HG03469 (cell line): ENCODE results near the gene IRGQ.
"Not testable (repeated sequence)": the region's sequence is repeated elsewhere in the genome, so short reads cannot be mapped to it uniquely, and the experiment has no call there.

Experiments used
- ATAC-seq: cut with Tn5 transposase; IDR thresholded peaks from one replicate; pipeline ENCODE4 v1.9.1; 2021; ENCODE audit warnings: mild to moderate bottlenecking, moderate library complexity, moderate number of reproducible peaks; ENCODE audit not compliant: unreplicated experiment

IRGQ gene

DNA sequence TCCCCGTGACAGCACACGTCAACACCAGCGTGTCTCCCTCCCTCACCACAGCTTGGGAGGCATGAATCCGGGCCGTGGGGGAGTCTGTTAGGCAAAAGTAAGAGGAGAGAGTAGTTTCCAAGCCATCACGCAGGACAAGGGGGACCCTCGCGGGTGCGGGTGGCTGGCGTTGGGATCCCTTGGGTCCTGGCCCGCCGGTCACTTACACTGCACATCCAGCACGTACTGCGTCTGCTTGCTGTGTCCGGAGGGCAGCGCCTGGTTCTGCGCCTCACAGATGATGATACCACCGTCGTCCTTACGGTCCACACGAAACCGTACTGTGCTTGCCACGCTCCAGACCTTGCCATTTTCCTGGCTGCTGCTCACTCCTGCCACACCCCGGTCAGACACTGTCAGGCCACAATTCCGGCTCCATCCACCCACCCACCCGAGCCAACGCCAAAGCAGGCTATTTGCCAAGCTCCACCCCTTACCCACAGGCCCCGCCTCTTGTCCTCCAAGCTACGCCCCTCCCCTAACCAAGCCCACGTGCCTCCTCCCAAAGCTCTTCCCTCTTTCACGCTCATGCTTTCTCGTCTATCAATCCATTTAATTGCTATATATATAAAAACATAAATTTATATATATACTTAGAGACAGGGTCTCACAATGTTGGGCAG lies 30.1 kb upstream of the IRGQ start:
- ATAC-seq: no peak

- ATAC-seq: no peak
Measured at GRCh38 chr19:43624933-43625332, 29.0 kb upstream of the IRGQ start.

- ATAC-seq: no peak
Measured at GRCh38 chr19:43623889-43624670, 28.1 kb upstream of the IRGQ start.

DNA sequence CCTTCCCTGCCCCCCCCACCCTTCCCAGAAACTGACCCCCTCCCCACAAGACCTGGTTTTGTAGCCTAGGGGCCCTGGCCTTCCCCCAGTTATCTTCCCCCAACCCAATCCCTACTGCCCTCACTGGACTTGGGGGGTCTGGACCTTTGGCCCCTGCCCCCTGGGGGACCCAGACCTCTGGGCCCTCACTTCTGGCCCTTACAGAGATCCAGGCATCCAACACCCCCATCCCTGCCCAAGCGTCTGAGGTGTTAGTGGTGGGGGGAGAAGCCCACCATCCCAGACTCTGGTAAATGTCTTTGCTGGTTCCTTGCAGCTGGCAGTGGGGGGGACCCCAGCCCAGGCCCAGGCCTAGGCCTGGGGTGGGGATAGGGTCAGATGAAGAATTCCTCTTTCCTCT lies 27.0 kb upstream of the IRGQ start:
- ATAC-seq: no peak

GRCh38 chr19:43622070-43622469 lies 26.1 kb upstream of the IRGQ start:
- no peak for ATAC-seq

DNA sequence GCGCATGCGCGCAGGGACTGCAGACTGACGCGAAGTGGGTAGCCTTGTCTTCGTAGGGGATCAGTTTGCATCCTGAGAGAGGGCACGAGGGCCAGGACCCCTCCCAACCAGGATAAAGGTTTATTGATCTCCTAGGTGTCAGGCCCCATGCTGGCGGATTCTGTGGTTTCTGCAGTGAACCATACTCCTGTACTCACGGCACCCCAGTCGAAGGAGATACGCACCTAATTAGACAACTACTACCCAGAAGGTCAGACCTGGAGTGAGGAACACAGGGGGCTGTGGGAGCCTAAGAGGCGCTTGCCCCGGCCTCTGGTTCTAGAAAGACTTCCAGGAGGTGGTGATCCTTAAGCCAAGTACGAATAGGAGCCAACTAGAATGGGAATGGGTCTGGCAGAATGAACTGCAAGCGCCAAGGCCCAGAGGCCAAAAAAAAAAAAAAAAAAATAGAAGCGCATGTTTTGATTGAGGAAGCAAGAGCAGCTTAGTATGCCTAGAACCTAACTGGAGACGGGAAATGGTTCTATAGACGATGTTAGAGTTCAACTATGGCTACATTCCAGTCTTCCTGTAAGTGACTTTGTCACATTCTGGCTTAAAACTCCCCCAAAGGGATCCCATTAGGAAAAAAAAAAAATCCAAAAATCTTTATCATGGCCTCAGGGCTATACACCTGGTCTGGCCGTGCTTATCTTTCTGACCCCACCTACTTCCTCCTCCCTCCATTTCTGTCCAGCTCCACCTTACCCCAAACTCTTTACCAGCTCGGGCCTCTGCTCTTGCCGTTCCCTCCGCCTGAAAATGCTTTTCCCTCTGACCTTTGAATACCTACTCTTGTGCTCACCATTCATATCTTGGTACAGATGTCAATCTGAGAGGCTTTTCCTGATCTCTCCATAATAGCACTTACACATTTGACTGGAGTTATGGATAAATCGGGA lies 24.4 kb upstream of the IRGQ start:
- ATAC-seq: no peak

DNA sequence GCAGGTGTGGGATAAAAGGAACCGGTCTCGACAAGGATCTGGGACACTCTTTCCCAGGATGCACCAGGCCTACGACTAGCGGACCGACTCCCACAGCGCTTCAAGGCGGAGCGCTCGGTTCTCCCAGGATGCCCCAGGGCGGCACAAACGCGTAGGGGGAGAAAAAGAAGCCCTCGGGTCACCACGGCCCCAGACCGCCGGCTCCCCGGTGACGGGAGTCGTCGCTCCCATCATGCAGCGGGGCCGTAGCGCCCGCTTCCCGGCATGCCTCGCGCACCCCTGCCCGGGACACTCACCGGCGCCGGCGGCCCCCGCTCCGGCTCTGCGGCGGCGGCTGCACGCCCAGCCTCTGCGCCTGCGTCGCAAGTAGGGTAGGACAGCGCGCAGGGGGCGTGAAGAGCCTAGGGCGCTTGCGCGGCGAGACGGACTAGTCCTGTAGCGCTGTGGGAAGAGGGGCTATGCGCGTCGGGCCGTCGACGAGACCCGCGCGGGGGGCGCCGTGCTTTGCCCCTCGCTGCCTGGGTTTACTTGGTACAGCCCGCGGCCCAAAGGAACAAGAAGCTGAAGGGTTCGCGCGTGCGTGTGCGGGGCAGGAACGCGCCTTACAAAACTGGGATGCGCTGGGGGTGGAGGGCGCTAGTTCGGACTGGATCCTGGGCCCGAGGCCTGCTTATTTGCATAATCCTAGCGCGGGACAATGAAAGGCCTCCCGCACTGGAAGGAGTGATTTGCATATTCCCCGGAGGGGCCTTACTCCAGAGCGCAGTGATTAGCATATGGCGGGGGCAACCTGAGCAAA lies 23.5 kb upstream of the IRGQ start, which contains the start of gene ZNF428:
Gene ZNF428 (minus strand): TSS at position 368 of the 799 bp plus-strand sequence. CDS start 5,325 bp downstream, outside the sequence.
- ATAC-seq: peak; percentile 68

GRCh38 chr19:43618921-43619261 lies 23.0 kb upstream of the IRGQ start:
- ATAC-seq: no peak

DNA sequence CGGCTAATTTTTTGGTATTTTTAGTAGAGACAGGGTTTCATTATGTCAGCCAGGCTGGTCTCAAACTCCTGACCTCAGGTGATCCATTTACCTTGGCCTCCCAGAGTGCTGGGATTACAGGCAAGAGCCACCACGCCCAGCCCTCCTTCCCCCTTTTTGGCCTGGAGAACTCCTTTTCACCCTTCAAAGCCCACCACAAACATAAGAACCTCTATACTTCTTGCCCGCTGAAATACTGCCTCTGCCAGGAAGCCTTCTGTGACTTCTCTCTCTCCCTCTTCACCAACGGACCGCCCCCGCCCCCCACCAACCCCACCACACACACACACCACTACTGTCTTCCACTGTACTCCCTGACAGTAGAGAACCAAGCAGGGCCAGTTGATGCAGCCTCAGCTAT lies 21.0 kb upstream of the IRGQ start:
- no peak for ATAC-seq

DNA sequence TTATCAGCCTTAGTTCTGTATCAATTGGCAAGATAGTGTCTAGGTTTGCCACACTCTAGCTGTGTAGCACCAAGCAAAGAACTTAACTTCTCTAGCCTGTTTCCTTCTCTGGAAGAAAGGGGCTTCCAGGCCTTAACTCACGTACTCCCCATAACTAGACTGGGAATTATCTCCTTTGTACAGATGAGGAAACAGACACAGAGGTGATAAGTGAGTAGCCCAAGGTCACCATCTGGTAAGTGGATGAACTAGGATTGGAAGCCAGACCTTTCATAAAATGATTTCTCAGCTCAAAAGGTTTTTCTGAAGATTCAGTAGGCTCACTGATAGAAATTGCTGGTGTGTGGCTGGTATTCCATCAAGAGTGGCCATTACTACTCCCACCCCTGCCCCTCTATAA lies 20.4 kb upstream of the IRGQ start:
- ATAC-seq: no peak

GRCh38 chr19:43612374-43612773 lies 16.4 kb upstream of the IRGQ start:
- ATAC-seq: no peak

DNA sequence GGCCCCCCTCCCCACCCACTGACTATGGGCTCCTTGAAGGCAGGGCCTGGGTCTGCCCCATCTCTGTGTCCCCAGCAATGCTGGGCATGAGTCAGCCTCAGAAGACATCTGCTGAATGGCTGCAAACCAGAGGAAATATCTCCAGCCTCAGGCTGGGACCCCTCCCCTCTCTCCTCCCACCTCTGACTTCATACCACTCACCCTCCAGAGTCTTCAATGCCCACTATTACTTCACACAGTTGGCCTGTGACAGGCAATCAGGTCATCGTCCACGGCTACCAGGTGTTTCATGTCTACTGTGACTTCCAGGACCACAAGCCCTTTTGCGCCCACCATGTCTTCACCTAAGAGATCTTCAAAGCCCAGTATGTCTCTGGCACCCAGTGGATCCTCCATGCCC lies 15.9 kb upstream of the IRGQ start, which contains the start of gene SRRM5:
Gene SRRM5 (plus strand): TSS at position 301 of the 400 bp plus-strand sequence. CDS start 34 bp downstream, at position 335.
- ATAC-seq: no peak

DNA sequence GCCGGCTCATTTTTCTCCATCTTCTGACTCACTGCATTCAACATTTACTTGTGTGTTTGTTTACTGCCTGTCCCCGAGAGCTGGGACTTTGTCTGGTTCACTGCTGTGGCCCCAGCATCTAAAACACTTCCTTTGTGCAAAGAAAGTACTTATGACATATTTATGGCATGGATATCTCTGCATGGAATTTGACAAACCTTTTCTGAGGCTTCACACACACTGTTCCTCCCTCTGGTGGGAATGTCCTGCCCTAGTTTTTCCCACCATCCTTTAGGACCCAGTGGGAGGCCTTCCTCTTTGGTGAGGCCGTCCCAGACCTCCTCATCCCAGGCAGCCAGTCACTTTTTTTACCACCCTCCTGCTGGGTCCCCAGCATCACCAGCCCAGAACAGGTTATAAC lies 14.6 kb upstream of the IRGQ start:
- no peak for ATAC-seq

- ATAC-seq: no peak
Measured at GRCh38 chr19:43609872-43610271, 13.9 kb upstream of the IRGQ start.

DNA sequence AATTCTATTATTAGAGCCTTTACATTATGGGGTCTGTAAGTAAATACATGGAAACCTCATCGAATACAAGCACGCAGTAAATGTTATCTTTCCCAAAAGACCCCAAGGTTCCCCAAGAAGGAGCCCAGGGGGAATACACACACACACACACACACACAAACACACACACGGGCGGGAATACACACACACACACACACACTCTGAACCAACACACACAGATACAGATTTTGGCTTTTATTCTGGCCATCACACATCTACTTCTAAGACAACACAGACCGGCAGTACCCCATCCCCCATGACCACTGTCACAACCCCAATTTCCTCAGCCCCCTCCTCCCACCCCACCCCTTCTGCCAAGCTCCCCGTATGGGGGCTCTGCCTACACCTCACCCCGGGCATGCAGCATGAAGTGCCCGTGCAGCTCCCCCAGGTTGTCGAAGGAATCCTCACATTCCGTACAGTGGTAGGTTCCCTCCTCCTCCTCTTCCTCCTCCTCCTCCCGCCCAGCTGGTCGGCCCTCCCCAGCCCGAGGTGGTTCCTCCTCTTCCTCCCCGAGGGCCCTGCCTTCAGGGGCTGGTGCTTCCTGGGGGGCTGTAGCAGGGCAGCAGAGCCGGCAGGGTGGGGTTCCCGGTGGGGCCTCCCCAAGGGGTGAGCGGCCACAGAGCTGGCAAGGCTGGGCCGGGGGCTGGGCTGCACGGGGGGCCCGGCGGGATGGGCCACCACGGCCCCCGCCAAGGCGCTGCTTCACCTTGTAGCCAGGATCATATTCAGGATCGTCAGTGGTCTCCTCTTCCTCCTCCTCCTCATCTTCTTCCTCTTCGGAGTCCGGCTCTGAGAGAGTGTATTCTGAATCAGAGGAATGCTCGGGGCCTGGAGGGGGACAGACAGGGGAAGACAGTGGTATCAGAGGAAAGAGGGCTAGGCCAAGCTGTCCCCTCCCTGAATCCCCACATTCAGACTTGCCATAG lies 11.6 kb upstream of the IRGQ start:
- ATAC-seq: no peak

DNA sequence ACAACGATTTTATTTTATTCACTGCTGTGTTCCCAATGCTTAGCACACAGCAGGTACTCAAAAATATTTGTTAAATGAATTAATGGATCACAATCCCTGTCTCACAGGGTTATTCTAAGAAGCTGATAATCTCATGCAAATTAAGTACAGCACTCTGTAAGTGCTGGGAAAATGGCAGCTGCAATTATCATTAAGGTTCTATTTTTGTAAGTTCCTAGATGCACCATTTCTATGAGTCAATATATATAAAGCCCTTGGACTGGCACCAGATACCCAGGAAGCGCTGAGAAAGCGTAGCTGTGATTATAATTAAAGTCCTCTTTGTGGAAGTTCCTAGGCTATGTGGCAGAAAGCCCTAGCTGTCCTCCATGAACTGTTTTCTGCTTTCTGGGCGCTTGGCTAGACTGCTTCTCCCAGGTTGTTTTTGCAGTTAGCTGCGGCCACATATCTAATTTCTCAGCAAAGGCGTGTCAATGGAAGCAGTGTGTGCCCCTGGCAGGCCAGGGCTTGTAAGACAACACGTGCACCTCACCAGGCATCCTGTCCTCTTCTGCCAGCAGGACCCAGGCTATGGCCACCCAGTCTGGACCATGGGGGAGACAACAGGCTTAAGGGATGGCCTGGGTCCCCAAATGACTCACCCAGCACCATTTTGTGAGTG lies 10.8 kb upstream of the IRGQ start:
- no peak for ATAC-seq

- ATAC-seq: no peak
Measured at GRCh38 chr19:43605875-43606568, 10.1 kb upstream of the IRGQ start.

GRCh38 chr19:43600326-43600725 lies 4.4 kb upstream of the IRGQ start:
- ATAC-seq: not testable (repeated sequence)
